ENCODE measurements around the gene MBD5.

DNA sequence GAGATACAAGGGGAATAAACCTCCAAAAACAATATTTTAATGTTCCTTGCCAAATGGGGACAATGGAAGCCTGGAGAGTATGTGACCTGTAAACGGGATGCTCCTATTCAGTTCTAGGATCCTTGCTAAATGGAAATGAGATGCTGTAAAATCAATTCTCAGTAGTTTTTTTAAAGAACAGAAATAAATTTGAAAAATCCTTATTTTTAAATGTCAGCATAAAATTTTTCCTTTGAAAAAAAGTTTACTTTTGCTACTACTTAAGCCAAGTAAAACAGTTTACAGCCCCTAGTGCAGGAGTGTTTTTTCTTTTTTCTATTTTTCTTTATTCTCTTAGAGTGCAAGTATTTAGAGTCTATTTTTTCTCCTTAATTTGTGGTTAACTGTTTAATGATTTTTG, 158.8 kb downstream of the MBD5 start:
- no peak for TF ChIP-seq YY1 (IDR thresholded peaks at IDR 0.05; ENCODE audit: insufficient read depth, insufficient read length)
- no peak for TF ChIP-seq ZNF274 (IDR thresholded peaks at IDR 0.05; ENCODE audit: low read depth, low read length)

Measured in NT2/D1 (cell line).